ENCODE data around the gene PPP3R1. TPM values are rescaled to one million over a fixed set of nuclear protein-coding genes. Genes with fewer than 3 reads are reported as not detected.

The PPP3R1 gene
- total RNA-seq, 1 experiment from 2014 or later: 74.2 TPM

- Mint-ChIP-seq H3K9me3 (no peaks in the 10 kb centered on the region), H3K27me3 (ENCODE audit: low read depth) (no peaks in the 10 kb centered on the region), H3K4me3 (no peak overlapping the region), H3K4me1 (peaks cover 26 to 28% of the 10 kb centered on the region in 2 experiments), H3K27ac (peak overlapping the region; percentile 9 to 71 (median 69); a peak in 4 of 7 replicates), H3K36me3 (ENCODE audit: insufficient read depth in 1 of 3, low read depth in 3 of 3) (no peaks in the 10 kb centered on the region; a peak in 1 of 7 replicates)
- no peak overlapping the region for H2BK15ac ChIP-seq (ENCODE audit: low read depth, low read length)
- H3K18ac ChIP-seq (ENCODE audit: insufficient read length, low read depth, low read length): no peak overlapping the region
- H3K9me3 ChIP-seq (ENCODE audit: control insufficient read depth, low read depth, low read length): no peaks in the 10 kb centered on the region
- H2BK5ac ChIP-seq (ENCODE audit: insufficient read length, low read length): no peak overlapping the region
- H3K14ac ChIP-seq (ENCODE audit: insufficient read depth, low read length): no peak overlapping the region
- no peak overlapping the region for H3K4ac ChIP-seq (ENCODE audit: low read depth, low read length)
- H3K9ac ChIP-seq (ENCODE audit: extremely low read depth, insufficient read length, low read length): no peak overlapping the region
- no peak overlapping the region for H2AK5ac ChIP-seq (ENCODE audit: insufficient read length, low read length)
- no peaks in the 10 kb centered on the region for H3K79me1 ChIP-seq (ENCODE audit: insufficient read depth, low read depth, low read length, poor library complexity, severe bottlenecking)
- no peak overlapping the region for H3K56ac ChIP-seq (ENCODE audit: insufficient read length, low read depth, low read length)
- H3T11ph ChIP-seq (ENCODE audit: low read length): no peak overlapping the region
- H2BK20ac ChIP-seq (ENCODE audit: low read depth, low read length, poor library complexity, severe bottlenecking): no peak overlapping the region
- H3K23me2 ChIP-seq (ENCODE audit: insufficient read length, low read depth, low read length, poor library complexity, severe bottlenecking): no peaks in the 10 kb centered on the region
- no peak overlapping the region for H3K4me2 ChIP-seq (ENCODE audit: insufficient read depth, insufficient read length, low read length)
- H4K8ac ChIP-seq (replicated peaks; ENCODE audit: insufficient read length, low read depth, low read length): no peak overlapping the region
- no peaks in the 10 kb centered on the region for H3K4me1 ChIP-seq (ENCODE audit: insufficient read depth, low read length)
- H2BK12ac ChIP-seq (ENCODE audit: insufficient read length, low read depth, low read length): no peak overlapping the region
- H4K5ac ChIP-seq (ENCODE audit: insufficient read length, low read depth, low read length): no peak overlapping the region
- H3K27ac ChIP-seq (ENCODE audit: insufficient read length, low read depth, low read length): no peak overlapping the region
- no peaks in the 10 kb centered on the region for H3K27me3 ChIP-seq (ENCODE audit: insufficient read depth, low read length)
- no peak overlapping the region for H2BK120ac ChIP-seq (ENCODE audit: low read depth, low read length, poor library complexity, severe bottlenecking)
- WGBS (ENCODE audit: extremely low coverage, insufficient read length, low lambda C conversion rate): no CpG with 5 or more reads among the region's 5 CpGs
- DNase-seq: no peak
- TF ChIP-seq, protein P1, sequence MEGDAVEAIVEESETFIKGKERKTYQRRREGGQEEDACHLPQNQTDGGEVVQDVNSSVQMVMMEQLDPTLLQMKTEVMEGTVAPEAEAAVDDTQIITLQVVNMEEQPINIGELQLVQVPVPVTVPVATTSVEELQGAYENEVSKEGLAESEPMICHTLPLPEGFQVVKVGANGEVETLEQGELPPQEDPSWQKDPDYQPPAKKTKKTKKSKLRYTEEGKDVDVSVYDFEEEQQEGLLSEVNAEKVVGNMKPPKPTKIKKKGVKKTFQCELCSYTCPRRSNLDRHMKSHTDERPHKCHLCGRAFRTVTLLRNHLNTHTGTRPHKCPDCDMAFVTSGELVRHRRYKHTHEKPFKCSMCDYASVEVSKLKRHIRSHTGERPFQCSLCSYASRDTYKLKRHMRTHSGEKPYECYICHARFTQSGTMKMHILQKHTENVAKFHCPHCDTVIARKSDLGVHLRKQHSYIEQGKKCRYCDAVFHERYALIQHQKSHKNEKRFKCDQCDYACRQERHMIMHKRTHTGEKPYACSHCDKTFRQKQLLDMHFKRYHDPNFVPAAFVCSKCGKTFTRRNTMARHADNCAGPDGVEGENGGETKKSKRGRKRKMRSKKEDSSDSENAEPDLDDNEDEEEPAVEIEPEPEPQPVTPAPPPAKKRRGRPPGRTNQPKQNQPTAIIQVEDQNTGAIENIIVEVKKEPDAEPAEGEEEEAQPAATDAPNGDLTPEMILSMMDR (conservative IDR thresholded peaks at IDR 0.05): no peak
- peaks cover 17% of the 10 kb centered on the region; the same call in 1 of the 2 replicates for H3K79me2 ChIP-seq (ENCODE audit: insufficient read depth, low read length)
- no peak overlapping the region for H2AFZ ChIP-seq (ENCODE audit: low read length)
- no peak overlapping the region for H3K23ac ChIP-seq (ENCODE audit: insufficient read length, low read depth, low read length)
- H4K20me1 ChIP-seq (ENCODE audit: control insufficient read depth, insufficient read depth, insufficient read length): no peaks in the 10 kb centered on the region
- H4K91ac ChIP-seq (ENCODE audit: insufficient read length, low read depth, low read length): no peak overlapping the region
Observed at GRCh38 chr2:68230241-68231060, 21.9 kb downstream of the PPP3R1 start.

All from H9 (cell line).